K562 (cell line): ENCODE results near the gene GRXCR2.

Experiments used
- ARID2 ChIP-seq: fragments of 450-650 bp; IDR thresholded peaks from 2 replicates; pipeline ENCODE4 v1.6.1; 2017; ENCODE audit warnings: antibody characterized with exemption, mild to moderate bottlenecking
- BHLHE40 ChIP-seq: IDR thresholded peaks from 2 replicates; pipeline ENCODE4 v1.6.1; 2011; ENCODE audit warnings: low read length, improper control_type of control experiment
- CHD2 ChIP-seq: IDR thresholded peaks from 2 replicates; pipeline ENCODE4 v1.6.1; 2011; ENCODE audit warnings: low read depth, low read length
- CHD4 ChIP-seq: fragments of 200-600 bp; sonication (generic); IDR thresholded peaks from 3 replicates; pipeline ENCODE4 v1.6.1; 2012; ENCODE audit warnings: low read depth, mild to moderate bottlenecking, mixed read lengths, low read length, inconsistent platforms; ENCODE audit not compliant: insufficient read depth, insufficient replicate concordance, poor library complexity, severe bottlenecking
- EZH2 ChIP-seq: IDR thresholded peaks from 2 replicates; pipeline ENCODE4 v1.6.1; 2012; ENCODE audit warnings: low read depth, mild to moderate bottlenecking, inconsistent platforms, low read length, borderline replicate concordance
- NCOA2 ChIP-seq, 2 experiments: fragments of 450-650 bp; IDR thresholded peaks; 2 replicates each; pipeline ENCODE4 v1.6.1; 2018; ENCODE audit warnings: mild to moderate bottlenecking in 2 of 2, moderate library complexity in 1 of 2; ENCODE audit not compliant: partially characterized antibody in 2 of 2
- NFE2 ChIP-seq: IDR thresholded peaks from 2 replicates; pipeline ENCODE4 v1.6.1; 2014; ENCODE audit warnings: antibody characterized with exemption, low read depth
- POLR2A ChIP-seq: fragments of 450-650 bp; conservative IDR thresholded peaks from 2 replicates; pipeline ENCODE4 v1.6.1; 2016
- SRF ChIP-seq, 2 experiments: fragments of 250-450, 450-650 bp in 1 of 2; sonication (Bioruptor Pico) in 1 of 2; sonication (generic) in 1 of 2; formaldehyde crosslinking; IDR thresholded peaks; 2 replicates each; pipeline versions ENCODE4 v1.5.0 to v1.5.1; 2020 to 2022; ENCODE audit warnings: mild to moderate bottlenecking in 1 of 2, missing genetic modification reagents in 1 of 2
- ZNF282 ChIP-seq: sonication (generic); formaldehyde crosslinking; IDR thresholded peaks from 2 replicates; pipeline ENCODE4 v1.8.1; 2023; ENCODE audit warnings: missing genetic modification reagents
- TF ChIP-seq, protein P1 (sequence below), 3 experiments: IDR thresholded peaks in 2 of 3; conservative IDR thresholded peaks in 1 of 3; 2 replicates each; pipeline ENCODE4 v1.5.1; 2011 to 2012; ENCODE audit warnings: low read length in 3 of 3, mild to moderate bottlenecking in 3 of 3, control low read depth in 2 of 3, improper control_type of control experiment in 1 of 3, inconsistent platforms in 1 of 3, low read depth in 1 of 3, mixed read lengths in 1 of 3, moderate library complexity in 1 of 3; ENCODE audit not compliant: insufficient read depth in 2 of 3
- TF ChIP-seq, protein P2 (sequence below): fragments of 250-450 bp; sonication (Bioruptor Pico); IDR thresholded peaks from 2 replicates; pipeline ENCODE4 v1.6.1; 2021; ENCODE audit warnings: mild to moderate bottlenecking

- TF ChIP-seq SRF (CRISPR knock-in tag; IDR thresholded peaks at IDR 0.05) (no peak), POLR2A (no peak), ZNF282 (no peak), BHLHE40 (no peak), CHD2 (no peak), NFE2 (no peak), NCOA2 (IDR thresholded peaks at IDR 0.05; ENCODE audit: partially characterized antibody in 2 of 2) (no peak), ARID2 (no peak), CHD4 (no peak), EZH2 (no peak)
- TF ChIP-seq, protein P1, sequence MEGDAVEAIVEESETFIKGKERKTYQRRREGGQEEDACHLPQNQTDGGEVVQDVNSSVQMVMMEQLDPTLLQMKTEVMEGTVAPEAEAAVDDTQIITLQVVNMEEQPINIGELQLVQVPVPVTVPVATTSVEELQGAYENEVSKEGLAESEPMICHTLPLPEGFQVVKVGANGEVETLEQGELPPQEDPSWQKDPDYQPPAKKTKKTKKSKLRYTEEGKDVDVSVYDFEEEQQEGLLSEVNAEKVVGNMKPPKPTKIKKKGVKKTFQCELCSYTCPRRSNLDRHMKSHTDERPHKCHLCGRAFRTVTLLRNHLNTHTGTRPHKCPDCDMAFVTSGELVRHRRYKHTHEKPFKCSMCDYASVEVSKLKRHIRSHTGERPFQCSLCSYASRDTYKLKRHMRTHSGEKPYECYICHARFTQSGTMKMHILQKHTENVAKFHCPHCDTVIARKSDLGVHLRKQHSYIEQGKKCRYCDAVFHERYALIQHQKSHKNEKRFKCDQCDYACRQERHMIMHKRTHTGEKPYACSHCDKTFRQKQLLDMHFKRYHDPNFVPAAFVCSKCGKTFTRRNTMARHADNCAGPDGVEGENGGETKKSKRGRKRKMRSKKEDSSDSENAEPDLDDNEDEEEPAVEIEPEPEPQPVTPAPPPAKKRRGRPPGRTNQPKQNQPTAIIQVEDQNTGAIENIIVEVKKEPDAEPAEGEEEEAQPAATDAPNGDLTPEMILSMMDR (IDR thresholded peaks at IDR 0.05 in 2 of 3, conservative IDR thresholded peaks at IDR 0.05 in 1 of 3; ENCODE audit: insufficient read depth in 2 of 3, low read depth in 1 of 3, low read length in 3 of 3): no peak
- TF ChIP-seq, protein P2, sequence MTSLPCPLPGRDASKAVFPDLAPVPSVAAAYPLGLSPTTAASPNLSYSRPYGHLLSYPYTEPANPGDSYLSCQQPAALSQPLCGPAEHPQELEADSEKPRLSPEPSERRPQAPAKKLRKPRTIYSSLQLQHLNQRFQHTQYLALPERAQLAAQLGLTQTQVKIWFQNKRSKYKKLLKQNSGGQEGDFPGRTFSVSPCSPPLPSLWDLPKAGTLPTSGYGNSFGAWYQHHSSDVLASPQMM (CRISPR knock-in tag): no peak
Measured at GRCh38 chr5:145818604-145819003, 54.2 kb downstream of the GRXCR2 start.
